ENCODE results near the gene DCUN1D2. TPM values are rescaled to one million over a fixed set of nuclear protein-coding genes. Genes with fewer than 3 reads are reported as not detected.

DCUN1D2 gene
- total RNA-seq, 4 donors from 2014 or later = 23.9 to 29.1 (median 26.9) TPM

DNA sequence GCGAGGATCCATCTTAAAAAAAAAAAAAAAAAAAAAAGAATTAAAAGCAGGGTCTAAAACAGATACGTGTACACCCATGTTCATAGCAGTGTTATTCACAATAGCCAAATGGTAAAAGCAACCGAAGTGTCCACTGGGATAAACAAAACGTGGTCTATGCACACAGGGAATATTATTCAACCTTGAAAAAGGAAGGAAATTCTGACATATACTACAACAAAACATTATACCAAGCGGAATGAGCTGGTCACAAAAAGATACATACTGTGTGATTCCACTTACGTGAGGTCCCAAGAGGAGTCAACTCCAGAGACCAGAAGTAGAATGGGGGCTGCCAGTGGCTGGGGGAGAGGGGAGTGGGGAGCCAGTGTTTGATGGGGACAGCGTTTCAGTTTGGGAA, 22.5 kb downstream of the DCUN1D2 start:
- H3K27me3 ChIP-seq = no peaks in the 10 kb centered on the region
- no peak overlapping the region for H3K4me3 ChIP-seq
- H3K4me1 ChIP-seq = no peaks in the 10 kb centered on the region
- no peak for DNase-seq
- H3K27ac ChIP-seq = no peak overlapping the region
- no peak for TF ChIP-seq POLR2A (IDR thresholded peaks at IDR 0.05)
- TF ChIP-seq, protein P1, sequence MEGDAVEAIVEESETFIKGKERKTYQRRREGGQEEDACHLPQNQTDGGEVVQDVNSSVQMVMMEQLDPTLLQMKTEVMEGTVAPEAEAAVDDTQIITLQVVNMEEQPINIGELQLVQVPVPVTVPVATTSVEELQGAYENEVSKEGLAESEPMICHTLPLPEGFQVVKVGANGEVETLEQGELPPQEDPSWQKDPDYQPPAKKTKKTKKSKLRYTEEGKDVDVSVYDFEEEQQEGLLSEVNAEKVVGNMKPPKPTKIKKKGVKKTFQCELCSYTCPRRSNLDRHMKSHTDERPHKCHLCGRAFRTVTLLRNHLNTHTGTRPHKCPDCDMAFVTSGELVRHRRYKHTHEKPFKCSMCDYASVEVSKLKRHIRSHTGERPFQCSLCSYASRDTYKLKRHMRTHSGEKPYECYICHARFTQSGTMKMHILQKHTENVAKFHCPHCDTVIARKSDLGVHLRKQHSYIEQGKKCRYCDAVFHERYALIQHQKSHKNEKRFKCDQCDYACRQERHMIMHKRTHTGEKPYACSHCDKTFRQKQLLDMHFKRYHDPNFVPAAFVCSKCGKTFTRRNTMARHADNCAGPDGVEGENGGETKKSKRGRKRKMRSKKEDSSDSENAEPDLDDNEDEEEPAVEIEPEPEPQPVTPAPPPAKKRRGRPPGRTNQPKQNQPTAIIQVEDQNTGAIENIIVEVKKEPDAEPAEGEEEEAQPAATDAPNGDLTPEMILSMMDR (IDR thresholded peaks at IDR 0.05) = no peak
- H3K36me3 ChIP-seq = peaks cover 0 to 22% (median 0%) of the 10 kb centered on the region in 3 donors
- no peaks in the 10 kb centered on the region for H3K9me3 ChIP-seq

DNA sequence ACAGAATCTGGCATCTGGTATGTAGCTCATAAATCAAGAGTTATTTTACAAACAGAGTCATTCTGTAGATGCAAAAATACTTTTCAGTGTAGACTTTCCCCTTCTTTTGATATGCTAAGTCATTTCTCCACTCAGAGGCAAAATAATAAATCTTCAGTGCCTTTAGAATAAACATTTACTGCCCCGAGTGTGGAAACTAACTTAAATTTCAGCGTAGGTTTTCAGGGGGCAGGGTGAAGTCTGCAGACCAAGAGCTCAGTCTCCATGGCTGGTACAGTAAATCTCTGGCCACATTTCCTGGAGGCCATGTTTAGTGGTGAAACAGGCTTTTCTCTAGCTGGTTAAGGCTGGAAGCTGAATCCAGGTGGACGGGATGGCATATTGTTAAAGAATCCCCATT, 24.1 kb downstream of the DCUN1D2 start:
- H3K27me3 ChIP-seq = no peaks in the 10 kb centered on the region
- no peak for TF ChIP-seq POLR2A (IDR thresholded peaks at IDR 0.05)
- TF ChIP-seq, protein P1 (IDR thresholded peaks at IDR 0.05) = no peak
- no peak overlapping the region for H3K4me3 ChIP-seq
- H3K36me3 ChIP-seq = peaks cover 0 to 17% (median 0%) of the 10 kb centered on the region in 3 donors
- H3K9me3 ChIP-seq = no peaks in the 10 kb centered on the region
- H3K4me1 ChIP-seq = no peaks in the 10 kb centered on the region
- no peak for DNase-seq
- no peak overlapping the region for H3K27ac ChIP-seq

DNA sequence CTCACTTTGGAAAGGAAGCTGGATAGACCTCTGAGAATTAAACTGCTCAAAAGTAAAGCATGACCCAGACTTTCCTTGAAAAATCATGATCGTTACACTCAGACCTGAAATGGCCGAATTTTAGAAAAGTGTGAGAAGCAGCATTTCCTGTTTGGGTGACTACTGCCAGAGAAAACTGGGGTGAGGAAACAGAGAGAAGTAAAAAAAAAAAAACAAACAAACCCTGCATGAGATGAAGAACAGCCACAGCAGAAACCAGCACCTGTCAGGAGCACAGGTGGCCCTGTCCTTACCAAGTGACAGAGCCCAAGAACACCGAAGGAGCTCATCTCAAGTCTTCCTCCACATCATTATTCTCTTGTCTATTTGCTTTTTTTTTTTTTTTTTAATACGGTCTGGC, 25.2 kb downstream of the DCUN1D2 start:
- H3K27me3 ChIP-seq = no peaks in the 10 kb centered on the region
- H3K9me3 ChIP-seq = no peaks in the 10 kb centered on the region
- no peak for DNase-seq
- H3K4me3 ChIP-seq = no peak overlapping the region
- H3K27ac ChIP-seq = no peak overlapping the region
- TF ChIP-seq, protein P1 (IDR thresholded peaks at IDR 0.05) = no peak
- no peak for TF ChIP-seq POLR2A (IDR thresholded peaks at IDR 0.05)
- H3K36me3 ChIP-seq = peaks cover 0 to 25% (median 4%) of the 10 kb centered on the region in 3 donors
- H3K4me1 ChIP-seq = no peaks in the 10 kb centered on the region

DNA sequence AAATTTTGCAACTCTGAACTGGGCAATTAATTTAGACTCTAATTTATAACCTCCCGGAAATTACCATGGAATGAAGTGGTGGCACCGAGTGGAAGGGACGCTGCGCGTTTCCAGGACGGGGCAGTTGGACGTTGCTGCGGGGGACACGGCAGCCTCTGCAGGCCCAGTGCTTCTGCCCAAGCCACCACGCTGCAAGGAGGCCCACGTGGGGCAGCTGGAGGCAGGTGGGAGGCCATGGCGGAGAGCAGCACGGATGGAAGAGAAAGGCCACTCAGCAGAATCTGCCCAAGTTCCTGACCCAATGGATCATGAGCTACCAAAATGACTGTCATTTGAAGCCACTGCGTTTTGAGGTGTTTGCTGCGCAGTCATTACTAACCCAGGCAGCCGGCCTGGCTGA, 26.0 kb downstream of the DCUN1D2 start:
- peaks cover 0 to 33% (median 4%) of the 10 kb centered on the region in 3 donors for H3K36me3 ChIP-seq
- H3K4me3 ChIP-seq = no peak overlapping the region
- DNase-seq = no peak
- no peaks in the 10 kb centered on the region for H3K4me1 ChIP-seq
- no peak overlapping the region for H3K27ac ChIP-seq
- H3K27me3 ChIP-seq = no peaks in the 10 kb centered on the region
- TF ChIP-seq POLR2A (IDR thresholded peaks at IDR 0.05) = no peak
- TF ChIP-seq, protein P1 (IDR thresholded peaks at IDR 0.05) = no peak
- H3K9me3 ChIP-seq = no peaks in the 10 kb centered on the region

DNA sequence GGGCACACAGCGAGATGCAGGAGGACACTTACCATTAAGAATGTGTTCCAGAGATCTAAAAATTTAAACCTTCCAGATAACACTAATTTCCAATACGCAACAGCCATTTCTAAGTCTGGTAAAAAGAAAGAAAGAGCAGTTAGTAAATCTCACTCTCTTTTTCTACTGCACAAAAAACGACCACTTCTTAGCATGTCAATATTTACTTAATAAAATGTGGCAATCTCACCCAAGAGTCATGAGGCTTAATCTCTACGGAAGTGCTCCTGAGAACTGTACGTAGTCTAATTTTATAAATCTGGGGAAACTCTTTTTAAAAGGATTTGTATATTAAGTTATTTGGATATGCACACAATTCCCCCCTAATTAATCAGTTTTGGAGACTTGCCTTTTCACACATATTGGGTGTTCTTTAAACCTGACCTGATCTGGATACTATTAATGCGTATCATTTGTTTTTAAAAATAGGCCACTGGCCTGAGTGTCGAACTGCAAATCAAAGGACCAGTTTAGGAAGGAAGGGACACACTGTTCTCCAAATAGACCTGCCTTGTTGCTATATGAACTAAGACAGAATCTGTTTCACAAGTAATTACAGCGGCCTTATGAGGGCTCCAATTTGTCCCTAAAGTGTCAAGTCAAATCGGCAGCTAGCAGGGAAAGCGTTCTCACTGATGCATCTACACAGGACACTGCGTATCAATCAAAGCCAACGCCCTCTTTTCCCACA, 29.3 kb downstream of the DCUN1D2 start:
- TF ChIP-seq, protein P1 (IDR thresholded peaks at IDR 0.05) = no peak
- no peak for TF ChIP-seq POLR2A (IDR thresholded peaks at IDR 0.05)
- no peak for DNase-seq
- Histone ChIP-seq H3K36me3 (peaks cover 0 to 45% (median 4%) of the 10 kb centered on the region in 3 donors), H3K9me3 (no peaks in the 10 kb centered on the region), H3K4me1 (no peaks in the 10 kb centered on the region), H3K27ac (no peak overlapping the region), H3K27me3 (no peaks in the 10 kb centered on the region), H3K4me3 (no peak overlapping the region)

Data from Peyer's patch (tissue), 4 donors.